Choroid plexus epithelial cell (primary cell): ENCODE results near the gene CD52.

Experiments used
- DNase-seq: peaks from one replicate; pipeline ENCODE4 v3.0.0-alpha.2; 2010; ENCODE audit warnings: low read depth
- H3K4me3 ChIP-seq: 2 replicates; pipeline ENCODE4 v1.5.1; 2011; ENCODE audit warnings: low read depth, mild to moderate bottlenecking, control low read depth, low read length, moderate library complexity
- CTCF ChIP-seq: conservative IDR thresholded peaks from 2 replicates; pipeline ENCODE4 v1.5.1; 2011; ENCODE audit warnings: low read depth, mild to moderate bottlenecking, control low read depth, inconsistent platforms, low read length, moderate library complexity

The CD52 gene

GRCh38 chr1:26338670-26339069 is 20.9 kb downstream of the CD52 start:
- no peak for TF ChIP-seq CTCF

GRCh38 chr1:26340047-26340481 is 22.3 kb downstream of the CD52 start:
- TF ChIP-seq CTCF, result no peak
- no peak for DNase-seq
- H3K4me3 ChIP-seq, result no peak overlapping the region

More at GRCh38 chr1:26338670-26339069, 20.9 kb downstream of the CD52 start:
- no peak overlapping the region for H3K4me3 ChIP-seq
- DNase-seq, result no peak

GRCh38 chr1:26344147-26344920 is 26.6 kb downstream of the CD52 start:
- no peak for DNase-seq
- no peak overlapping the region for H3K4me3 ChIP-seq
- TF ChIP-seq CTCF, result no peak

- no peak overlapping the region for H3K4me3 ChIP-seq
- no peak for TF ChIP-seq CTCF
- DNase-seq, result no peak
Measured at GRCh38 chr1:26345718-26346117, 28.0 kb downstream of the CD52 start.

- TF ChIP-seq CTCF, result no peak
- no peak overlapping the region for H3K4me3 ChIP-seq
- no peak for DNase-seq
Measured at GRCh38 chr1:26346274-26347033, 28.7 kb downstream of the CD52 start.

- H3K4me3 ChIP-seq, result no peak overlapping the region
- DNase-seq, result peak; percentile 52
- no peak for TF ChIP-seq CTCF
Measured at GRCh38 chr1:26349188-26349876, 31.6 kb downstream of the CD52 start.
